ENCODE results near the gene PLGRKT.
"Not testable (repeated sequence)": the region's sequence is repeated elsewhere in the genome, so short reads cannot be mapped to it uniquely, and the experiment has no call there.

Gene PLGRKT

DNA sequence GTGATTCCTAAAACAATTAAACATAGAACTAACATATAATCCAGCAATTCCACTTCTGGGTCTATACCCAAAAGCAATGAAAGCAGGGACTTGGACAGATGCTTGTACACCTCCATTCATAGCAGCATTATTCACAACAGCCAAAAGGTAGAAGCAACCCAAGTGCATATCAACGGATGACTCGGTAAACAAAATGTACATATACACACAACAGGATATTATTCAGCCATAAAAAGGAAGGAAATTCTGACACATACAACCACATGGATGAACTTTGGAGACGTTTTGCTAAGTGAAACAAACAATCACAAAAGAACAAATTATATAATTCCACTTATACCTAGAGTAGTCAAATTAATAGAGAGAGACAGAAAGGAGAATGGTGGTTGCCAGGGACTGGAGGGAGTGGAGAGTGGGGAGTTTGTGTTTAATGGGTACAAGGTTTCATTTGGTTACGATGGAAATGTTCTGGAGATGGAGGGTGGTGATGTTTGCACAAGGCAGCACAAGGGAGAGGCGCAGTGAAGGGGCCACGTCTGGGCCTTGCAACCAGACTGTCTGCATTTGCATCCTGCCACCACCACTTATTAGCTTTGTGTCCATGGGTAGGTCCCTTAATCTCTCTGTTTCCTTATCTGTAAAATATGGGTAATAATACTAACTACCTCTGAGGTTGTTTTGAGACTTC lies 61.8 kb downstream of the PLGRKT start:
- DNase-seq (ENCODE audit: low read depth in 2 of 2), result no peak

DNA sequence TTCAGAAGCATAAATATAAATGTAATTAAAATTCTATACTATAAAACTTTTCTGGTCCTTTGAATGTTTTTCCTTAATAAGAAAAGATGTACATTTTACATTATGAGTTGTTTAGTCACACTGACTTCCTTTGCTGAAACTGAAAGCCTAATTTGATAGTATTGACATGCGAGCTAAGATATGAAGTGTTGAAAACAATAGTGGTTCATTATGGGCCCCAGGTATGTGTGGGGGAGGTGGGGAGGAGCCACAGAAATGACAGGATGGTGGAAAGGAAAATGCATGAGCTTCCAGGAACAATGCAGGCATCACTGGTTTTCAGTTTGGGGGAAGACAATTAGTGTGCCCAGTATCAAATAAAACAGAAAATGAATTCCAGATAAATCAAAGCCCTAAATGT lies 62.6 kb downstream of the PLGRKT start:
- no peak for DNase-seq (ENCODE audit: low read depth in 2 of 2)

DNA sequence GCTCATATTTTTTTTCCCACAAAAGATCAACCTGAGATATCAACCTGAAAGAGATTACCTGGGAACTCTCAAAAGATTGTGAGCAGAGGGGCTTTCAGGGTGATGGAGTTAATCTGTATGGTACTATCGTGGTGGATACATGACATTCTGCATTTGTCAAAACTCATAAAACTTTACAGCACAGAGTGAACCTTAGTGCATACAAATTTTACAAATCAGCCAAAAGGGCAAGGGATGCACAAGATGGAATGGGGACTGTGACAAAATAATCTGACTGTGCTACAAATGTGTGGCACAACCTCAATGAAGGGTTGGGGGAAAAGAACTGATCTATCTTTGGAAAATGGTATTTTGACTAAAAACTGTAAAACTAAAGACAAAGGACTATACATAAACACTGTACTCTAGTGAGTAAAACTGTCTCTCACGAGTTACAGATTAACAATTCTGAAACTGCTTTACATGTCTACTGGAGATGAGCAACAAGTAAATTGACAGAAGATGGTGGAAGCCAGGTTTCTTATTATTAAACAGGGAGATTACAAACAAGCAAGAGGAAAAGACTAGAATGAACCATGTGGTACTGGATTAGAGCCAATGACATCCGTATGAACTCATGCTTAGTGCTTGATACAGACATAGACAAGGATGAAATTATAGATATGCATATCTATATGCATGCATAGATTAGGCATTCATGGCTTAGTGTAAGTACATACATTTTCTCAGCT lies 73.3 kb downstream of the PLGRKT start:
- no peak for DNase-seq (ENCODE audit: low read depth in 2 of 2)

- no peak for DNase-seq (ENCODE audit: low read depth in 2 of 2)
Measured at GRCh38 chr9:5361326-5362010, 76.3 kb downstream of the PLGRKT start.

DNA sequence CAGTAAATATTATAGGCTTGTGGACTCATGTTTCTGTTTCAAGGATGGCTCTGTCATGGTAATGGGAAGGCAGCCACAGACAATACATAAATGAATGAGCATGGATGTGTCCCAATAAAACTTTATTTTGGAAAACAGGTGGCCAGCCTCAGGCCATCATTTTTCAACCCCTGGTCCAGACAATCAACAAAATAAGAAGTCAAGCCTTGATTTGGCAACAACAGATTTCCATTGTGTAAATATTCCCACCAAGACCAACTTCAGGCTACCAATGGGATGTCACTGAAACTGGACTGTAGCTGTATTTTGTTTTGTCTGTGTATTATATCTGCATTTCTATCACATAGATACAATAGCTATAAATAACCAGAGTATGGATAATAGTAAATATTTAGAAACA lies 77.4 kb downstream of the PLGRKT start:
- no peak for DNase-seq (ENCODE audit: low read depth in 2 of 2)

DNA sequence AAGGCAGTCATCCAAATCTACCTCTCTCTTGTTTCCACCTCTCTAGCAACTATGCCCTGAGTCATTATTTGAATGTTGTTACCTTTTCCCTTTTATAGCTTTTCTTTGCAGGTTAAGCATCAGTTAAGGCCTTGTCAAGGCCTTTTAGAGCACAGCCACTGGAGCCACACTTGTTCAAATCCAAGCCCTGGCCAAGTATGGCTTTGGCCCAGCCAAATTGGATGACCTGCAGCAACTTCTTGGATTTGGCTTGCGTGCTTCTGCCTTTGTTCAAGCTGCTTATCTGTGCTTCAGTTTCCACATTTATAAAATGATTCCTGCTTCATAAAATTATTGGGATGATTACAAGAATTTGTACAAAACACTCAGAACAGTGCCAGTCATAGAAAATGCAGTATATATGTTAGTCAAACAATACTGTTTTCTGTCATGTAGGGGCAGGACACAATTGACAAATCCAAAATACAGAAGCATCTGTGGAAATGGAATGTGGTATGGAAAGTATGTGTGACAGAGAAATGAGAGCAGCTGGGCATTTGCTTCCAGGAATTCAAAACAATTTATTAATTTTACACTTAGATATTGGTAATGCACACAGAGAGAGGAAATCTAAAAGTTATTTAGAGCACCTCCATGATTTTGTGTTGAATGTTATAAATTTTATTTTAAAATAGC lies 80.2 kb downstream of the PLGRKT start:
- DNase-seq (ENCODE audit: low read depth in 2 of 2), result no peak

GRCh38 chr9:5355817-5356216 lies 81.9 kb downstream of the PLGRKT start:
- no peak for DNase-seq (ENCODE audit: low read depth in 2 of 2)

DNA sequence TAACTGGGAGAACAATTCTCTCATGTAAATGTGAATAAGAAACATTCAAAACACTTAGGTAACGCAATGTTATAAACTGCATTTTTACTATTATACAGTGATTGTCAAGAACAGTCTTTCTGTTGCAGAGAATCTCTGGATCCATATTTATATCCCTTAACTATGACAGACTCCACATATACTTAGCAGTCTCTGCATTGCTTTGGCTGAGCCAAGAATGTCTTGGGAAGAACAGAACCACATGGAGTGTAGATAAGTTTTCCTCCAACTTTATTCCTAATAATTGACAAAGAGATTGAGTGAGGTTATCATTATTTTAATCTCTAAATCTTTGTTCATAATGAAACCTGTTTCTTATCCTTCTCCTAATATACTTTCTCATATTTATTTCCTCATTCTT lies 82.5 kb downstream of the PLGRKT start:
- DNase-seq (ENCODE audit: low read depth in 2 of 2), result no peak

- no peak for DNase-seq (ENCODE audit: low read depth in 2 of 2)
Measured at GRCh38 chr9:5354184-5354583, 83.5 kb downstream of the PLGRKT start.

- DNase-seq (ENCODE audit: low read depth in 2 of 2), result no peak
Measured at GRCh38 chr9:5352637-5353248, 85.0 kb downstream of the PLGRKT start.

- DNase-seq (ENCODE audit: low read depth in 2 of 2), result not testable (repeated sequence)
Measured at GRCh38 chr9:5338992-5339981, 98.4 kb downstream of the PLGRKT start, which contains the start of gene RLN1. RLN1 (minus strand) TSS chr9:5339876; CDS start chr9:5339746, 130 bp downstream.

GRCh38 chr9:5336688-5337087 lies 101.0 kb downstream of the PLGRKT start:
- DNase-seq (ENCODE audit: low read depth in 2 of 2), result no peak

DNA sequence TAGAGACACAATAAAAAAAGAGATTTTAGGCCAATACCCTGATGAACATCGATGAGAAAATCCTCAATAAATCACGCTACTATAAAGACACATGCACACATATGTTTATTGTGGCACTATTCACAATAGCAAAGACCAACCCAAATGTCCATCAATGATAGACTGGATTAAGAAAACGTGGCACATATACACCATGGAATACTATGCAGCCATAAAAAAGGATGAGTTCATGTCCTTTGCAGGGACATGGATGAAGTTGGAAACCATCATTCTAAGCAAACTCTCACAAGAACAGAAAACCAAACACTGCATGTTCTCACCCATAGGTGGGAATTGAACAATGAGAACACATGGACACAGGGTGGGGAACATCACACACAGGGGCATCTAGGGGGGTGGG lies 106.4 kb downstream of the PLGRKT start:
- DNase-seq (ENCODE audit: low read depth in 2 of 2), result not testable (repeated sequence)

- no peak for DNase-seq (ENCODE audit: low read depth in 2 of 2)
Measured at GRCh38 chr9:5326893-5327548, 110.7 kb downstream of the PLGRKT start.

- no peak for DNase-seq (ENCODE audit: low read depth in 2 of 2)
Measured at GRCh38 chr9:5326187-5326586, 111.5 kb downstream of the PLGRKT start.

- not testable (repeated sequence) for DNase-seq (ENCODE audit: low read depth in 2 of 2)
Measured at GRCh38 chr9:5321601-5322000, 116.1 kb downstream of the PLGRKT start.

GRCh38 chr9:5321058-5321457 lies 116.7 kb downstream of the PLGRKT start:
- DNase-seq (ENCODE audit: low read depth in 2 of 2), result no peak

- DNase-seq (ENCODE audit: low read depth in 2 of 2), result not testable (repeated sequence)
Measured at GRCh38 chr9:5316406-5316805, 121.3 kb downstream of the PLGRKT start.

DNA sequence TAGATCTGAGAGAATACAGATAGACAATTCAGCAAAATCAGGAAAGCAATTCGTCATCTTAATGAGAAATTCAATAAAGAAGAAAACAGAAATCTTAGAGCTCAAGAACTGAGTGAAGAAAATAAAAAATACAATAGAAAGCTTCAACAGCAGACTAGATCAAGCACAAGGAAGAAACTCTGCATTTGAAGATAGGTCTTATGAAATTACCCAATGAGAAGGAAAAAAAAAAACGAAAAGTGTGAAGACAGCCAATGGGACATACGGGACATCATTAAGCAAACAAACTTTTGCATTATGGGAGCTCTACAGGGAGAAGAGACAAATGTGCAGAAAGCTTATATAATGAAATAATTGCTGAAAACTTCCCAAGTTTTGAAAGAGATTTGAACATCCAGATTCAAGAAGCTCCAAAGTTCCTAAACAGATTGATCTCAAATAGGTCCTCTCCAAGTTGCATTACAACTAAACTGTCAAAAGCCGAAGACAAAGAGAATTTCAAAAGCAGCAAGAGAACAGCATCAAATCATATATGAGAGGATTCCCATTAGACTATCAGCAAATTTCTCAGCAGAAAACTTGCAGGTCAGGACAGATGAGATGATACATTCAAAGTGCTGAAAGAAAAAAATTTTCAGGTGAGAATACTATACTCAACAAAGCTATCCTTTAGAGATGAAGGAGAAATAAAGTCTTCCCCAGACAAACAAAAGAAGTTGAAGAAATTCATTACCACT lies 122.4 kb downstream of the PLGRKT start:
- DNase-seq (ENCODE audit: low read depth in 2 of 2), result no peak
